IPS-18a (cell line): ENCODE data around the gene MVB12A.
A peak's percentile ranks its signal among the peaks of the same experiment; 100 is the strongest.

Source experiments
- H3K27ac ChIP-seq: one replicate; pipeline ENCODE4 v1.5.1; 2013; ENCODE audit warnings: low read length
- H3K27me3 ChIP-seq: one replicate; pipeline ENCODE4 v1.6.1; 2013; ENCODE audit warnings: mild to moderate bottlenecking, low read length; ENCODE audit not compliant: control insufficient read depth, insufficient read depth
- H3K36me3 ChIP-seq: one replicate; pipeline ENCODE4 v1.6.1; 2013; ENCODE audit warnings: low read depth, low read length; ENCODE audit not compliant: control insufficient read depth
- H3K4me1 ChIP-seq: one replicate; pipeline ENCODE4 v1.6.1; 2013; ENCODE audit warnings: low read depth, low read length; ENCODE audit not compliant: control insufficient read depth
- H3K4me3 ChIP-seq: one replicate; pipeline ENCODE4 v1.5.1; 2013; ENCODE audit warnings: low read length
- H3K9ac ChIP-seq: one replicate; pipeline ENCODE4 v1.6.1; 2013; ENCODE audit warnings: mild to moderate bottlenecking, low read length, moderate library complexity
- H3K9me3 ChIP-seq: one replicate; pipeline ENCODE4 v1.6.1; 2013; ENCODE audit warnings: low read depth, low read length; ENCODE audit not compliant: control insufficient read depth

Gene MVB12A

DNA sequence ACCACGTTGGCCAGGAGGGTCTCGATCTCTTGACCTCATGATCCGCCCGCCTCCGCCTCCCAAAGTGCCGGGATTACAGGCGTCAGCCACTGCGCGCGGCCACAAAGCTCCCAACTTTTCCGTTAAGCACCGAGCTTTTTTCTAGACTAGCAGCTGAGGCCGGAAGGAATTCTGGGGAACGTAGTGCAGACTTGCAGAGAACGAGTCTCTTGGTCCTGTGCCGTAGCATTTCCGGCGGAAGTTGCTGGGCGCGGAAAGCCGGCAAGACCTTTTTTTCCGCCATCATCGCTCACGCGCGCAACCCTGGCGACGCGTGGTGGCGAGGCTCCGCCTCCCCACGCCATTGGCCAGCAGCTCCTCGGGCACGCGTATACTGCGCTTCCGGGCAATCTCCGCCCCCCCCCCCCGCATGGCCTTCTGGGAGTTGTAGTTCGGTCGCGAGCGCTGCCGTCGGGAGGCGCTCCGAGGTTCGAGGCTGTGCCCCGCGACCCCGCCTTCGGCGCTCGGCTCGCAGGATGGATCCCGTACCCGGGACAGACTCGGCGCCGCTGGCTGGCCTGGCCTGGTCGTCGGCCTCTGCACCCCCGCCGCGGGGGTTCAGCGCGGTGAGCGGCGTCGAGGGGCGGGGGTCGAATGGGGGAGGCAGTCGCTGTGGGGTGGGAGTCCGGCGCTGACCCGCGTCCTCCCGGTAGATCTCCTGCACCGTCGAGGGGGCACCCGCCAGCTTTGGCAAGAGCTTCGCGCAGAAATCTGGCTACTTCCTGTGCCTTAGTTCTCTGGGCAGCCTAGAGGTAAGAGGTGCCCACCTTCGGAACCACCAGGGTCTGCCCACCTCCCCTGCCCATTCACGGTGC, at the start of gene MVB12A:
Gene MVB12A (plus strand): TSS at position 427 of the 854 bp plus-strand sequence. CDS start 89 bp downstream, at position 516.
- Histone ChIP-seq H3K9me3 (no peaks in the 10 kb centered on the region), H3K4me1 (peaks cover 17% of the 10 kb centered on the region), H3K4me3 (peak within 1 kb of the TSS; percentile 77), H3K36me3 (no peaks in the 10 kb centered on the region), H3K27ac (no peak within 1 kb of the TSS), H3K9ac (peak within 1 kb of the TSS; percentile 28), H3K27me3 (peaks cover 11% of the 10 kb centered on the region)

DNA sequence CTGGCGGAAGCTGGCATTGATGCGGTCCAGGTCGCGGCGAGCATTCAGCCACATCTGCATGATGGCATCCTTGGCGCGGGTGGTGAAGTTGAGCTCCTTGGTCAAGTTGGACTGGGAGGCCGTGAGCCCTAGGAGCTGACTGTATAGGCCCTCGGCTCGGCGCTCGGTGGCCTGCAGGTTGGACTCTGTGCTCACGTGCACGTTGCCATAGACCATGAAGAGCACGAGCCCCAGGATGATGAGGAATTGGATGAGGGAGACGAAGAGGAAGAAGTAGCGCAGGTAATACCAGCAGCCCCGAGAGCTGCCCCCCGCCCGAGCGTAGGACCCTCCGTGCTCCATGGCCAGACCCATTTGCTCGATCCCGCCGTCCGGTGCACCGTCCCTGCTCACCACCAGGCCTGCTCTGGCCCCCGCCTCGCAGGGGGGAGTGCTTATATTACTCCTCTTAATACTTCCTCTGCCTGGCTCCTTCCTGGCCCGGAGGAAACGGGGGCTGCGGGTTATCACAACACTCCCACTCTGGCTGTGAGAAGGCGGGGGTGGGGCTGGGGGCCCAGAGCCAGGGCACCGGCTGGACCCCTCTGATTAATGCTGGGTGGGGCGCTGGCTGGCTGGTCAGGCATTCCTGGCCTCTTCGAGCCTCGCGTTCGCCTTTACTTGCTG, 42.8 kb upstream of the MVB12A start, which contains the start of gene PLVAP:
Gene PLVAP (minus strand): TSS at position 408 of the 666 bp plus-strand sequence. CDS start 54 bp downstream, at position 354.
- H3K9me3 ChIP-seq = no peaks in the 10 kb centered on the region
- peaks cover 6% of the 10 kb centered on the region for H3K4me1 ChIP-seq
- H3K9ac ChIP-seq = no peak within 1 kb of the TSS
- H3K4me3 ChIP-seq = no peak within 1 kb of the TSS
- H3K27me3 ChIP-seq = no peaks in the 10 kb centered on the region
- H3K36me3 ChIP-seq = no peaks in the 10 kb centered on the region
- H3K27ac ChIP-seq = no peak within 1 kb of the TSS

DNA sequence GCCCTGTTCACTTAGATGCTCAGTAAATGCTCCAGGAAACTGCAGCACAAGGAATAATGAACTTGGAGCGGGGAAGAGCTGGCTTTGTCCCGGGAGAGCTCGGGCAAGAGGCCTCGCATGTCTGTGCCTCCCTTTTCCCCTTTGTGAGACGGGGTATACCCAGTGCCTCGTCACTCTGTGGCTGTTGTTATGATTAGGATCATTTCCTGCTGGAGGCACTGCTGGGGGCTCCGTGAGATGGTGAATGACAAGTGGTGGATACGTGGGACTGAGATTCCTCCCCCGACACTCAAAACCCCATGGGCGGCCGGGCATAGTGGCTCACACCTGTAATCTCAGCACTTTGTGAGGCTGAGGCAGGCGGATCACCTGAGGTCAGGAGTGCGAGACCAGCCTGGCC, 41.6 kb upstream of the MVB12A start:
- Histone ChIP-seq H3K4me1 (peaks cover 11% of the 10 kb centered on the region), H3K9ac (no peak overlapping the region), H3K27ac (no peak overlapping the region), H3K4me3 (no peak overlapping the region), H3K36me3 (no peaks in the 10 kb centered on the region), H3K27me3 (no peaks in the 10 kb centered on the region), H3K9me3 (no peaks in the 10 kb centered on the region)

DNA sequence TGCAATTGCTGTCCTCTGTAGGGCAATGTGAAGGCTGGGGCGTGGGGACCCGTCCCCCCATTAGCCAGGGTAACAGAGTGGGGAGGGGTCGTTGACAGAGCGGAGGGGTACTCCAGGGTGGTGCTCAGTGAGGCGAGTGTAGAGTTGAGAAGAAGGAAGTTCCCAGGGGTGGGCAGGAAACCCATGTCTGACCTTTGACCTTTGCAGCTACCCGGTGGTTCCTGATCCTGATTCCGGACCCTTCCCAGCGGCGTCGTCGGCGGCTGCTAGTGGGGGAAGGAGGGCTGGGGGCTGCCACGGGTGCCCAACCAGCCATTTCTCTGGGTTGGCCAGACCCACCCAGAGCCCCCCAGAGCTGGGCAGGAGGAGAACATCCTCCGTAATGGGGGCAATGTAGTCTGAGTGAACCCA, 40.6 kb upstream of the MVB12A start:
- no peak overlapping the region for H3K27ac ChIP-seq
- no peaks in the 10 kb centered on the region for H3K36me3 ChIP-seq
- H3K9me3 ChIP-seq = no peaks in the 10 kb centered on the region
- H3K4me3 ChIP-seq = no peak overlapping the region
- H3K9ac ChIP-seq = no peak overlapping the region
- H3K4me1 ChIP-seq = peaks cover 11% of the 10 kb centered on the region
- no peaks in the 10 kb centered on the region for H3K27me3 ChIP-seq

DNA sequence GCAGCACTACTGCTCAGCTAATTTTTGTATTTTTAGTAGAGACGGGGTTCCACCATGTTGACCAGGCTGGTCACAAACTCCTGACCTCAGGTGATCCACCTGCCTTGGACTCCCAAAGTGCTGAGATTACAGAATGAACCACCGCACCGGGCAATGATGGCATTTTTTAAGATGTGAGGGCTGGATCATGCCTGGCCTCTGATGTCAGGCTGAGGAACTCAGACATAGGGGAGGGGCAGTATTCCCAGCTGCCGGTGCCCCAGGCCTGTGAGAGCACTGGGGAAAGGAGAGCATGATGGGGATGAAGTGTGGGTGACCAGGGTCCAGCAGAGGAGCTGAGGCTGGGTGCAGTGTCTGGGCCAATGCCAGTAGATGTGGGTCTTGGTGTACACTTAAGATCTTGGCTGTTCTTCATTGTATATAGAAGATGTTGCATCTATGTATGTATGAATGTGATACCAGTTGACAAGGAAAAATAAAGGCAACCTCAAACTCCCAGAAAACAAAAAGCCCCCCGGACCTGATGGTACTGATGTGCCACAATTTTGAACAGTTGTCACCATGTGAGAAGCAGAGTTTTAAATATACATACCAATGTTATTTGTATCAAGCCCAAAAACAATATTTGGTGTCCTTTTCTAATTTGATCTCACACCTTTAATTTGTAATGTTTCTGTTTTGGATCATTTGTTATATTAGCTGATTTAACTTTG, 39.3 kb upstream of the MVB12A start:
- Histone ChIP-seq H3K9me3 (no peaks in the 10 kb centered on the region), H3K9ac (no peak overlapping the region), H3K27ac (no peak overlapping the region), H3K27me3 (no peaks in the 10 kb centered on the region), H3K36me3 (no peaks in the 10 kb centered on the region), H3K4me3 (no peak overlapping the region), H3K4me1 (peaks cover 11% of the 10 kb centered on the region)

DNA sequence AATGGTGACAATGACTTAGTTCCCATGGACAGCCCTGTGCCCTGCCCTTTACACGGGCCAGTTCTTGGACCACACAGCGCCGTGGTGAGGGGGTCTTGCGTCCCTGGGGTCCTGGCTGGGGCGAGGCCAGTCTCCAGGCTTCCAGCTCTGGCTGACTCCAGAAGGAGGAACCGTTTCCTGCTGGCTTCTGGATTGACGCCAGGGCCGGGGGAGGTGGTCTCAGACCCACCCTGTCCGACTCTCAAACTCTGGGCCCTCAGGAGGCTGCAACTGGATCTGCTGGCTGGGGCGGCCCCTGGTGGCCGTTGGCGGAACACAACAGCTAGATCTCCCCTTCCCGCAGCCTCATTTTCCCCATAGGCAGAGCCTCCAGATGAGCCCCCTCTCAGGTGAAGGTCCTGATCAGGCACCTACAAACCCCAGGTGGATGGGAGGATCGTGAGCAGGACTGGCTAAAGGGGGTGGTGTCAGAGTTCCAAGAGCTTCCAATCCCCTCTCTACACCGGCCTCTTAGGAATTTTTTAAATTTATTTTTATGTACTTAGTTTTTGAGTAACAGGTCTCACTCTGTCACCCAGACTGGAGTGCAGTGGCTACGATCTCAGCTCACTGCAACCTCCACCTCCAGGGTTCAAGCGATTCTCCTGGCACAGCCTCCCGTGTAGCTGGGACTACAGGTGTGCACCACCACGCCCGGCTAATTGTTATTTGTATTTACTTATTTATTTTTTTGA, 33.8 kb upstream of the MVB12A start:
- peaks cover 5% of the 10 kb centered on the region for H3K9me3 ChIP-seq
- H3K36me3 ChIP-seq = no peaks in the 10 kb centered on the region
- H3K27me3 ChIP-seq = peaks cover 8% of the 10 kb centered on the region
- H3K9ac ChIP-seq = no peak overlapping the region
- no peak overlapping the region for H3K4me3 ChIP-seq
- H3K4me1 ChIP-seq = peaks cover 6% of the 10 kb centered on the region
- no peak overlapping the region for H3K27ac ChIP-seq

DNA sequence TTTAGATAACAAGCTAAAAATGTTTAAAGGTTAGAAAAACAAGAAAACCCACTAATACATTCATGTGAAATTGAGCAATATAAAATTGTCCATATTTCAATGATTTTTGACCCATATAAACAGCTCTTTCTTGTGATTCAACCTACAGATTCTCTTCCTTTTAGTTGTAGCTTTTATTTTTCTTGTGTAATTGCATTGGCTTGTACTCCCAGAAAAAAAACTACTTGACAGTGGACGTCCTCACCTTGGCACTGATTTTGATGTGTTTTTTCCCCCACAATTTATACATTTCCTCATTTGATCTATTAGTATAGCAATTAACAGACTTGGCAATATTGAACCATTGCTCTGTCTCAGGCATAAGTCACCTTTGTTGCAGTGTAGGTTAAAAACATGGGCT, 30.6 kb upstream of the MVB12A start:
- Histone ChIP-seq H3K27ac (no peak overlapping the region), H3K27me3 (peaks cover 8% of the 10 kb centered on the region), H3K36me3 (no peaks in the 10 kb centered on the region), H3K4me1 (no peaks in the 10 kb centered on the region), H3K9me3 (peaks cover 5% of the 10 kb centered on the region), H3K9ac (no peak overlapping the region), H3K4me3 (no peak overlapping the region)

DNA sequence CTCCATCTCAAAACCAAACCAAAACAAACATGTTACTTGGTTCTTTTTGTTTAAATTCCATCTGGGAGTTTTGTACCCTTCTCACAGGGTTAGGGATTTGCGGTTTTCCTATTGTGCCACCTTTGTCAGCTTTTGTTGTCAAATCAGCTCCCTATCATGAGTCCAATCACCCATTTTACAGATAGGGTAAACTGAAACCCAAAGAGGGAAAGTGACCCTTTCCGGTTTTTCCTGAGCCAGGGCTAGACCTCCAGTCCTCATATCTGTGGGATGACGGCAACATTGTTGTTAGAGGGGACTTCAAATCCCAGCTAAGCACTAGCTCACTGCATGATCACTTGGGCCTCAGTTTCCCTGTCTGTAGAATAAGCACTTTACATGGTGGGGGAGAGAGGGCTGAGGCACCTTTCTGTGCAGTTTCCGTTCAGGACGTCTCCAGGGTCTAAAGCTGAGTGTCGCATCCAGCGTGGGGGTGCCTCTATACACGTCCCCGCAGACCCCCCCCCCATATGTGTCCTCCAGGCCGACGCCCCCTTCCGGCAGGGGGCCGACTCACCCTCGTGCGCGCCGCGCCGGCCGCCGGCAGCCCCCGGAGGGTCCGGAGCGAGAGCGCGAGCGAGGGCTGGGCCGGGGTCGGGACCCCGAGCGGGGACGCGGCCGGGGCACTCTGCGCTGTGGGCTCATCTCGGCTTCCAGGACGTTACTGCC, 29.7 kb upstream of the MVB12A start:
- Histone ChIP-seq H3K27me3 (peaks cover 8% of the 10 kb centered on the region), H3K27ac (no peak overlapping the region), H3K36me3 (no peaks in the 10 kb centered on the region), H3K9me3 (peaks cover 5% of the 10 kb centered on the region), H3K9ac (no peak overlapping the region), H3K4me3 (peak overlapping the region; percentile 78), H3K4me1 (peaks cover under 1% of the 10 kb centered on the region)

DNA sequence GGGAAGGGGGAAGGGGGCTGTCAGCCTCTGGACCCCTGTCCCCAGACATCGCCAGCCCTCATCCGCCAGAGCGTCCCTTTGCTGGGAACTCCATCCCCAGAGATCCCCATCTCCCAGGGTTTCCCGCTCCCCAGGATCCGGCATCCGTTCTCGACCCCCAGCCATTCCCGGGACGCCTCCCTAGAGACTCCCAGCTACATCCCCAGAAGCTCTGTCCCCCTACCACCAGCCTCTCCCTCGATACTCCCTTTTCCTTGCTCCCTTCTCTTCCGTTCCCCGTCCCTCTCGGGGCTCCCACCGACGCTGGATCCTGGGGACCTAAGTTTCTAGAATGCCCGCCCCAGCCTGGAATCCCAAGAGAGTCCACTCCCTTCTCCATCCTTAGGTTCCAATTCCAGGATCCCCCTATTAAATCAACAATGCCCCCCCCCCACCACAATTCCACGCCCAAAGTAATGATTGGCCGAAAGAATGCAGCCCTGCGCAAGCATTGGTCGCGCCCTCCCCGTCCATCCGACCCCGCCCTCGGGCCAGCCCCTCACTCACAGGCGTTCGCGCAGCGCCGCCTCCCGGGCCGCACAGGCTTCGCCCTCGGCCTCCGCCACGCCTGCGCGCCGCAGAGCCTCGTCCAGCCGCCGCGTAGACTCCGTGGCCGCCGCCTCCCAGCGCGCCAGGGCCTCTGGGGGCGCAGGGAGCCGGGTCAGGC, 29.0 kb upstream of the MVB12A start:
- Histone ChIP-seq H3K9ac (no peak overlapping the region), H3K27me3 (peaks cover 8% of the 10 kb centered on the region), H3K4me3 (peak overlapping the region; percentile 80), H3K36me3 (no peaks in the 10 kb centered on the region), H3K4me1 (peaks cover 4% of the 10 kb centered on the region), H3K27ac (no peak overlapping the region), H3K9me3 (peaks cover 5% of the 10 kb centered on the region)

DNA sequence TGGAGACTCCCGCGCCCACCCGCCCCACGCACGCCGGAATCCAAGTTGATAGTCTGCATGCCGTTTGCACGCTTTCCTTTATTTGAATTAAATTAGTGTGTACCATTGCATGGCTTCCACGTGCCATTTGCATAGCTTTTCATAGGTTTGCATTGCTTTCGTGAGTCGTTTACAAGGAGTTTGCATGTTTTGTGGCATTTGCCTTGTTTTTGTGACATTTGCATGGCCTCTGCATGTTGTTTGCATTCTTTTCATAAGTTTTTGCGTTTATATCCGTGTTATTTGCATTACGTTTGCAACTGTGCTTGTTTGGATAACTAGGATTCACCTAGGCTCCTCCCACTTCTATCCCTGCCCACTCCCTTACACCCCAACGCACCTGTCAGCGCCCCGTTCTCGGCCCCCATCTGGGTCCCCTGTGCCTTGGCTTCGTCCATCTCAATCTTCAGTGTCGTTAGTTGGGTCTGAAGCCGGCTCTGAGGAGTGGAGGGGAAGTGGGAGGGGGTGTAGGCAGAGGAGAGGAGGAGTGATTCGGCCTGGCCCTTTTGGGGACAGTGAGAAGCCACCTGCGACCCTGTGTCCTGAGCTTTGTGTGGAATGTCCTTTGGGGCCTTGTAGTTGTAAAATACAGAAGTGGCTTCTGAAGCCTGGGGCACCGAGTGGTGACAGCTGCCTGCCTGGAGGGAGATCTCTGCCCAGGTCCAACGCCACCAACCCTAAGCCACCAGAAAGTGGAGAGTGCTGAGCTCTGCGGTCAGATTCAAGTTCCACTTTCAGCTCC, 28.3 kb upstream of the MVB12A start:
- H3K4me1 ChIP-seq = peaks cover 4% of the 10 kb centered on the region
- H3K9me3 ChIP-seq = peaks cover 5% of the 10 kb centered on the region
- peaks cover 8% of the 10 kb centered on the region for H3K27me3 ChIP-seq
- H3K36me3 ChIP-seq = no peaks in the 10 kb centered on the region
- no peak overlapping the region for H3K9ac ChIP-seq
- H3K27ac ChIP-seq = no peak overlapping the region
- H3K4me3 ChIP-seq = peak overlapping the region; percentile 80
